Psoas muscle (tissue), 8 donors: Measurements from ENCODE around the gene ST6GAL1. TPM values are rescaled to one million over a fixed set of nuclear protein-coding genes. Genes with fewer than 3 reads are reported as not detected.
"Not testable (repeated sequence)": the region's sequence is repeated elsewhere in the genome, so short reads cannot be mapped to it uniquely, and the experiment has no call there.

Experiments
- ATAC-seq, 4 donors: fragments of 200-7000 bp; cut with Tn5 transposase; one replicate each; pipeline ENCODE4 v1.9.1; 2020; ENCODE audit warnings: moderate library complexity in 3 of 4, mild to moderate bottlenecking in 2 of 4
- DNase-seq, 2 donors: peaks; one replicate each; pipeline ENCODE4 v3.0.0-alpha.2; 2020
- H3K27ac ChIP-seq: fragments of 200-600 bp; one replicate; pipeline ENCODE4 v1.8.0; 2022
- H3K27me3 ChIP-seq, 3 donors: fragments of 200-600 bp in 1 of 3; one replicate each; pipeline versions ENCODE4 v1.6.1 to v1.8.0; 2013 to 2022; ENCODE audit warnings: low read length in 2 of 3, mild to moderate bottlenecking in 2 of 3, moderate library complexity in 1 of 3; ENCODE audit not compliant: insufficient read depth in 3 of 3
- H3K36me3 ChIP-seq, 2 donors: fragments of 200-600 bp in 1 of 2; one replicate each; pipeline versions ENCODE4 v1.6.1 to v1.8.0; 2013 to 2022; ENCODE audit warnings: low read depth in 1 of 2, mild to moderate bottlenecking in 1 of 2, moderate library complexity in 1 of 2; ENCODE audit not compliant: insufficient read depth in 1 of 2
- H3K4me1 ChIP-seq: fragments of 200-600 bp; one replicate; pipeline ENCODE4 v1.8.0; 2022
- H3K4me3 ChIP-seq: fragments of 200-600 bp; one replicate; pipeline ENCODE4 v1.8.0; 2022; ENCODE audit warnings: mild to moderate bottlenecking
- H3K9me3 ChIP-seq: fragments of 200-600 bp; one replicate; pipeline ENCODE4 v1.8.0; 2022
- WGBS, 3 donors: extraction: QIAGEN DNeasy Blood & Tissue Kit; methylation state at CpG; one replicate each; pipeline versions ENCODE4 v1.1.6 to v1.1.7; 2013; 5-methylcytosine and 5-hydroxymethylcytosine counted together
- intact Hi-C, 2 donors: fragments of 100-400 bp; cut with DNase I; formaldehyde crosslinking; loops; one replicate each; pipeline versions ENCODE4 v1.11.0 to v1.14.2; 2022
- long read RNA-seq, 2 donors: library from polyadenylated mRNA; unstranded; transcript quantifications; one replicate each; pipeline ENCODE4 v2.0.0, GENCODE V29; 2021
- polyA plus RNA-seq, 3 donors: library from polyadenylated mRNA; stranded (reverse); fragments of 200-250 nt; gene quantifications; one replicate each; pipeline ENCODE4 v1.2.3, GENCODE V29; 2013
- total RNA-seq, 4 donors: library from RNA; stranded (reverse); fragmentation: NEBNext Ultra II Directional in 2 of 4; extraction: Animal tissue kit (Norgen Biotek cat#: 25700) in 2 of 4; gene quantifications; one replicate each; pipeline versions ENCODE4 v1.2.1 to v1.2.4, GENCODE V29; 2021 to 2023
- TF ChIP-seq, protein P1 (sequence below): fragments of 200-600 bp; IDR thresholded peaks from one replicate; pipeline ENCODE4 v1.8.0; 2022; ENCODE audit warnings: antibody characterized with exemption
- donor health status: healthy with polysubstance abuse.
- donor health status: DM: no; HTN: no; CAD: no; lungs with moderate emphysema.
- donor health status: Bipolar disorder and iron deficiency.
- donor health status: healthy.
- donor health status: DM: yes; HTN: yes; CAD: no.
- donor health status: DM: no; HTN: no; CAD: no.
- donor health status: DM: no; HTN: no; CAD: no.
- donor health status: DM: yes; HTN: yes; CAD: no.

The ST6GAL1 gene, protein sequence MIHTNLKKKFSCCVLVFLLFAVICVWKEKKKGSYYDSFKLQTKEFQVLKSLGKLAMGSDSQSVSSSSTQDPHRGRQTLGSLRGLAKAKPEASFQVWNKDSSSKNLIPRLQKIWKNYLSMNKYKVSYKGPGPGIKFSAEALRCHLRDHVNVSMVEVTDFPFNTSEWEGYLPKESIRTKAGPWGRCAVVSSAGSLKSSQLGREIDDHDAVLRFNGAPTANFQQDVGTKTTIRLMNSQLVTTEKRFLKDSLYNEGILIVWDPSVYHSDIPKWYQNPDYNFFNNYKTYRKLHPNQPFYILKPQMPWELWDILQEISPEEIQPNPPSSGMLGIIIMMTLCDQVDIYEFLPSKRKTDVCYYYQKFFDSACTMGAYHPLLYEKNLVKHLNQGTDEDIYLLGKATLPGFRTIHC
- total RNA-seq (10 to 100 TPM; 11.5 to 25.0 (median 20.5) TPM), polyA plus RNA-seq (10 to 100 TPM in 1 of 3 donors, 1 to 10 TPM in 2; 4.2 to 15.3 (median 9.2) TPM)
- long read RNA-seq, donor 1, full-length matches to known transcripts: 1 of 4 reads
- long read RNA-seq, donor 1, partial matches to known transcripts: 0 of 4 reads
- long read RNA-seq, donor 1, other reads (novel, unspliced or antisense): 3 of 4 reads
- long read RNA-seq, donor 2, full-length matches to known transcripts: 5 of 7 reads
- long read RNA-seq, donor 2, partial matches to known transcripts: 0 of 7 reads
- long read RNA-seq, donor 2, other reads (novel, unspliced or antisense): 2 of 7 reads

DNA sequence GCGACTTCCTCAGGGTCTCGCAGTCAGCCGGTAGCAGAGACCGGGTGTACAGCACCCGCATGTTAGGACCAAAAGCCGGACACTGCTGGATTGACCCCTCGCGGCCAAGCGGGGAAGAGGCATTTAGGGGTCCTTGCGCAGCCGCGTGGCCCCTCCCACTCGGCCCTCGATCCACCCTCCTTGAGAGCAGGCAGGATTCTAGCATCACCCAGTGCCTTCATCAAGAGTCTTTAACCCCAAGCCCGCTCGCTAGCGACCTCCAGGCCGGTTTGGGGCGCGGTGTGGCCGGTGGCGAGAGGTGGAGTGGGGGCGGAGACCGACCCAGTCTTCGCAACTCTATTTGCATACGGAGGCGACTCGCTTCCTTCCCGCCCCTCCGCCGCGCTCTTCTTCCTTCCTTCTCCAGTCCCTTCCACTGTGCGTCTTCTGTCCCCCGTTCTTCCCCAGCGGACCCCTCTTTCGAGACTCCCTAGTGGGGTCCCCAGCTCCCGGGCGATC is at the start of gene ST6GAL1:
Gene ST6GAL1 (plus strand): TSS at position 384 of the 498 bp plus-strand sequence. CDS start 112,178 bp downstream, outside the sequence.
- TF ChIP-seq, protein P1, sequence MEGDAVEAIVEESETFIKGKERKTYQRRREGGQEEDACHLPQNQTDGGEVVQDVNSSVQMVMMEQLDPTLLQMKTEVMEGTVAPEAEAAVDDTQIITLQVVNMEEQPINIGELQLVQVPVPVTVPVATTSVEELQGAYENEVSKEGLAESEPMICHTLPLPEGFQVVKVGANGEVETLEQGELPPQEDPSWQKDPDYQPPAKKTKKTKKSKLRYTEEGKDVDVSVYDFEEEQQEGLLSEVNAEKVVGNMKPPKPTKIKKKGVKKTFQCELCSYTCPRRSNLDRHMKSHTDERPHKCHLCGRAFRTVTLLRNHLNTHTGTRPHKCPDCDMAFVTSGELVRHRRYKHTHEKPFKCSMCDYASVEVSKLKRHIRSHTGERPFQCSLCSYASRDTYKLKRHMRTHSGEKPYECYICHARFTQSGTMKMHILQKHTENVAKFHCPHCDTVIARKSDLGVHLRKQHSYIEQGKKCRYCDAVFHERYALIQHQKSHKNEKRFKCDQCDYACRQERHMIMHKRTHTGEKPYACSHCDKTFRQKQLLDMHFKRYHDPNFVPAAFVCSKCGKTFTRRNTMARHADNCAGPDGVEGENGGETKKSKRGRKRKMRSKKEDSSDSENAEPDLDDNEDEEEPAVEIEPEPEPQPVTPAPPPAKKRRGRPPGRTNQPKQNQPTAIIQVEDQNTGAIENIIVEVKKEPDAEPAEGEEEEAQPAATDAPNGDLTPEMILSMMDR: peak; percentile 49
- intact Hi-C loops: loop anchor here (2.0 to 10.0 kb wide), 3 partner anchors 47 to 235 kb away; no protein-coding TSS in a partner anchor
- Histone ChIP-seq H3K27me3 (no peaks in the 10 kb centered on the region), H3K4me3 (peak within 1 kb of the TSS; percentile 99), H3K9me3 (no peaks in the 10 kb centered on the region), H3K36me3 (peaks cover 0 to 10% of the 10 kb centered on the region in 2 donors), H3K27ac (peak within 1 kb of the TSS; percentile 89), H3K4me1 (peaks cover 27% of the 10 kb centered on the region)
- ATAC-seq: peak; percentile 75 to 84 (median 79)
- 1 to 3% (median 1%) methylated on average over 33 to 38 of the region's 38 CpGs for WGBS, 3 donors
- peak; percentile 74 to 85 for DNase-seq

DNA sequence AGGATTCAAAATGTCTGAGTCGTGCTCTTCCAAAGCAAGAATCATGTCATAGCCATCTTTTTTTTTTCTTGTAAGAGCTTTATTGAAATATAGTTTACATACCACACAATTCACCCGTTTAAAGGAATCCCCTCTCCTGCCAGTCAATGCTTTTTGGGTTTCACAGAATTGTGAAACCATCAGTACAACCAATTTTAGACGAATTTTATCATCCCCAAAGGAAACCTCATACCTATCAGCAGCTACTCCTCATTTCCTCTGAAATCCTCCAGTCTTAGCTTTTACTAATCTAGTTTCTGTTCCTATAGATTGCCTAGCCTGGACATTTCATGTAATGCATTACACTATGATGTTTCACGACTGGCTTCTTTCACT is 48.2 kb upstream of the ST6GAL1 start:
- Histone ChIP-seq H3K4me3 (no peak overlapping the region), H3K27ac (no peak overlapping the region), H3K4me1 (no peaks in the 10 kb centered on the region), H3K9me3 (no peaks in the 10 kb centered on the region), H3K36me3 (no peaks in the 10 kb centered on the region), H3K27me3 (no peaks in the 10 kb centered on the region)
- TF ChIP-seq, protein P1: no peak
- intact Hi-C loops: no loop called here
- DNase-seq (no peak), ATAC-seq (no peak)
- 69 to 71% (median 70%) methylated on average over 4 of the region's 4 CpGs for WGBS, 3 donors

DNA sequence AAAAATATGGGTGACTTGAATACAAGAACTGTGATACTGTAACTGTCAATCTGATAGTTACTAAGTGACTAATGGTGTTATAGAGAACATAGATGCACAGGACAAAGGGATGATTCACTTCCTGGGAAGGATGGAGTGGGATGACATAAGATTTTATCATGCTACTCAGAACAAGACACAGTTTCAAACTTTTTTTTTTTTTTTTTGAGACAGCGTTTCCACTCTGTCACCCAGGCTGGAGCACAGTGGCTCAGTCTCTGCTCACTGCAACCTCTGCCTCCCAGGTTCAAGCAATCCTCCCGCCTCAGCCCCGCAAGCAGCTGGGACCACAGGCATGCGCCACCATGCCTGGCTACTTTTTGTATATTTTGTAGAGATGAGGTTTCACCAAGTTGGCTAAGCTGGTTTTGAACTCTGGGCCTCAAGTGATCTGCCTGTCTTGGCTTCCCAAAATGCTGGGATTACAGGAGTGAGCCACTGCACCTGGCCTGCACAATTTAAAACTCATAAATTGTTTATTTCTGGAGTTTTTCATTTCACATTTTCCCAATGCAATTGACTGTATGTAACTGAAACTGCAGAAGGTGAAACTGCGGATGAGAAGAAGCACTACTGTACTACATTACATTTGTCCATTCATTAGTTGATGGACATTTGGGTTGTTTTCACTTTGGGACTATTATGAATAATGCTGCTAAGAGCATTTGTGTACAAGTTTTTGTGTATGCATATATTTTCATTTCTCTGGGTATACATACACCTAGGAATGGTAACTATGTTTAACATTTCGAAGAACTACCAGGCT is 47.2 kb upstream of the ST6GAL1 start:
- no peaks in the 10 kb centered on the region for H3K4me1 ChIP-seq
- 89 to 93% (median 89%) methylated on average over 6 of the region's 6 CpGs for WGBS, 3 donors
- no peaks in the 10 kb centered on the region for H3K9me3 ChIP-seq
- no peaks in the 10 kb centered on the region for H3K27me3 ChIP-seq
- H3K36me3 ChIP-seq: no peaks in the 10 kb centered on the region
- no peak for DNase-seq
- ATAC-seq: no peak
- intact Hi-C loops: no loop called here
- no peak overlapping the region for H3K4me3 ChIP-seq
- no peak overlapping the region for H3K27ac ChIP-seq
- TF ChIP-seq, protein P1: no peak

DNA sequence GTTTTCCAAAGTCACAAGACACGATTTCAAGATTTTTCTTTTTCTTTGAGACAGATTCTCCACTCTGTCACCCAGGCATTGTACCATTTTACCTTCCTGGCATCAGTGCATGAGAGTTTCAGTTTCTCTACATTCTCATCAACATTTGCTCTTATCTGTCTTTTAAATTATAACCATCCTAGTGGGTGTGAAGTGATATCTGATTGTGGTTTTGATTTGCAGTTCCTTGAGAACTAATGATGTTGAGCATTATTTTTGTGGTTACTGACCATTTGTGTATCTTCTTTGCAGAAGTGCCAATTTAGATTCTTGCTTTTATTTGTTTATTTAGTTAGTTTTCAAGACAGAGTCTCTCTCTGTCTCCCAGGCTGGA is 46.7 kb upstream of the ST6GAL1 start:
- H3K9me3 ChIP-seq: no peaks in the 10 kb centered on the region
- no peak for DNase-seq
- no peaks in the 10 kb centered on the region for H3K27me3 ChIP-seq
- no peak overlapping the region for H3K4me3 ChIP-seq
- WGBS, 3 donors: 89 to 100% (median 94%) methylated on average over 1 of the region's 1 CpG
- TF ChIP-seq, protein P1: no peak
- no peak for ATAC-seq
- H3K27ac ChIP-seq: no peak overlapping the region
- no peaks in the 10 kb centered on the region for H3K36me3 ChIP-seq
- intact Hi-C loops: no loop called here
- H3K4me1 ChIP-seq: peaks cover 5% of the 10 kb centered on the region

DNA sequence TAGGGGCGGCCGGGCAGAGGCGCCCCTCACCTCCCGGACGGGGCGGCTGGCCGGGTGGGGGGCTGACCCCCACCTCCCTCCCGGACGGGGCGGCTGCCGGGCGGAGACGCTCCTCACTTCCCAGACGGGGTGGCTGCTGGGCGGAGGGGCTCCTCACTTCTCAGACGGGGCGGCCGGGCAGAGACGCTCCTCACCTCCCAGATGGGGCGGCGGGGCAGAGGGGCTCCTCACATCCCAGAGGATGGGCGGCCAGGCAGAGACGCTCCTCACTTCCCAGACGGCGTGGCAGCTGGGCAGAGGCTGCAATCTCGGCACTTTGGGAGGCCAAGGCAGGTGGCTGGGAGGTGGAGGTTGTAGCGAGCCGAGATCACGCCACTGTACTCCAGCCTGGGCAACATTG is 45.5 kb upstream of the ST6GAL1 start:
- H3K27ac ChIP-seq, H3K36me3 ChIP-seq, H3K4me3 ChIP-seq, H3K27me3 ChIP-seq, DNase-seq, H3K9me3 ChIP-seq, intact Hi-C loops, ATAC-seq: not testable (repeated sequence)
- 91 to 95% (median 94%) methylated on average over 12 to 29 of the region's 29 CpGs for WGBS, 3 donors
- peaks cover 12% of the 10 kb centered on the region for H3K4me1 ChIP-seq
